Stimulated activated CD8-positive, alpha-beta memory T cell treated with anti-CD3 and anti-CD28 coated beads, Interleukin-12 subunit alpha, Interleukin-12 subunit beta, amount 100 ng/mL, for 24 hours (primary cell): Measurements from ENCODE around the gene PVALEF.

Experiments used
- DNase-seq: peaks from one replicate; pipeline ENCODE4 v3.0.0-alpha.2; 2020; ENCODE audit errors: extremely low read depth

The PVALEF gene

DNA sequence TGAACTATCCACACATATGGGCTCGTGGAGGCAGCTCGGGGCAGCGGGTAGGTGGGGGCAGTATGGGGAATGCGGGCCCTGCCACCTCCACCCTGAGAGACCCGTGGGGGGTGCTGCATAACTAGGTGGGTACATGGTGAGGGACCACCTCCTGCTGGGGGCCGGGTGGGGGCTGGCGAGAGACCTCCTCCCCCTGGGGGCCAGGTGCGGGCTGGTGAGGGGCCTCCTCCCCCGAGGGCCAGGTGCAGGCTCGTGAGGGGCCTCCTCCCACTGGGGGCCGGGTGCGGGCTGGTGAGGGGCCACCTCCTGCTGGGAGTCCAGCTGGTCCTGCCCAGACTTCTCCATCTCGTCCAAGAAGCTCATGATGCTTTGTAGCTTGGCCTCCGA, 32.1 kb downstream of the PVALEF start:
- DNase-seq = no peak

DNA sequence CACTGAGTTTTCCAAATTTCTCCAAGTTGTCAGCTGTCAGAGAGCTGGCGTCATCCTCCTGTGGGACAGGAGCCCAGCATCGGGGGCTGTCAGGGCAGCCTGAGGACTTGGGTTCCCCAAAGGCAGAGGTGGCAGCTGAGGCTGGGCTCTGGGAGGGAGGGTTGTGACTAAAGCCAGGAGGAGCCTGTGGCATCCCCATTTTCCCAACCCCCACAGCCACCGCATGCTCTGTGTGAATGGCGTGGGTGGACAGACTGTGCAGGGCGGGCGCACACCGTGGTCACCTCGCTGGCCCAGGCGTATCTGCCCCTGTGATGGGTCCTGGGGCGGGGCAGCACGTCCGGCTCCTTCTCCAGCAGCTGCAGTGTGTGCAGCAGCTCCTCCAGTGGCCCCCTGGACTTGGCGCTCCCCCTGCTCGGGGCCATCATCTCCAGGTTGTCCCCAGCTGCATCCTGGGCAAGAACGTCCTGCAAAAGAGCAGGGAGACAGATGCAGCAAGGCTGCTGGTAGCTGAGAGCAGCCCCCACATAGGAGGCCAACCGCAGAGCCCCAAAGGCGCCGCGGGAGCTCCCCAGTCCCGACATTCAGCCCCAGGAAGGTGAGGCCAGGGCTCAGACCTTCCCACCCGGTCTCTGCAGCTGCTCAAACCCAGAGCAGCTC, 32.7 kb downstream of the PVALEF start:
- no peak for DNase-seq

DNA sequence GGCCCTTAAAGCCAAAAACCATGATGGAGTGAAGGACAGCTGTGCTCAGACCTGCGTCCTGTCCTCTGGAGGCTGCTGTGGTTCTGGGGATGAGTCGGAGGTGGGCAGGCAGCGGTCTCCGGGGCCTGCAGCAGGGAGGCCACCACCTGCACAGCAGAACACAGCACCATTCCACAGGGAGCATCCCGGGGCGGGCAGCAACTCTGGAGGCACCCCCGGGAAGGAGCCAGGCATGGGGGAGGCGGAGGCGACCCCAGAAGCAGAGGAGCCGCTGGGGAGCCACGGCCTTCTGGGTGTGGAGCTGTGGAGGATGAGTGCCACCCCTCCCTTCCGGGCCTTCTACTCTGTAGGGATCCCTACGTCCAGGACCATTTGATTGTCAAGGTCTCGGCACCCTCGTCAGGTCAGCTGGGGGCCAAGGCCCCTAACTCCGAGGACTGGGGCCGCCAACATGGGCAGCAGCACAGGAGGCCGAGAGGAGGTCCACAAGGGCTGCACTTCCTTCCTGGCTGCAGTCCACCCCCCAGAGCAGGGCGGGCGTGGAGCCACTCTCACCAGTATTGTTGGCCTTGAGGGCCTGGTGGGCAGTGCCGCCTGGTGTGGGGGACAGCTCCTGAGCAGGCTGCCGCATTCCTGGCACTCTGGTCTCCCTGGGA, 33.6 kb downstream of the PVALEF start:
- no peak for DNase-seq

DNA sequence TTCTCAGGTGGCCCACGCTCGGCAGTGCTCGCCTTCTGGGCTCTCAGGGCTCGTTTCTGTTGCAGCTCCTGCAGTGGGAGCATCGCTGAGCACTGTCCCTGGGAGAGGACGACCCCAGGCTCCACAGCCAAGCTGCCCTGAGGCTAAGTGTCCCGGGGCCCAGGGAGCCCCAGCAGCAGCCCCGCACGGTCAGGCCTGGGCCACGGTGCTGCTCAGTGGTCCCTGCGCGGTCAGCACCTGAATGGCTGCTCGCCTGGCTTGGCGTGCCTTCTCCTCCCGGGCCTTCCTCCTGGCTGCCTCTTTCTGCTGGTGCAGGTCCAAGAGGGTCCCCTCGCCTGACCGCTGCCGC, 34.1 kb downstream of the PVALEF start:
- no peak for DNase-seq

DNA sequence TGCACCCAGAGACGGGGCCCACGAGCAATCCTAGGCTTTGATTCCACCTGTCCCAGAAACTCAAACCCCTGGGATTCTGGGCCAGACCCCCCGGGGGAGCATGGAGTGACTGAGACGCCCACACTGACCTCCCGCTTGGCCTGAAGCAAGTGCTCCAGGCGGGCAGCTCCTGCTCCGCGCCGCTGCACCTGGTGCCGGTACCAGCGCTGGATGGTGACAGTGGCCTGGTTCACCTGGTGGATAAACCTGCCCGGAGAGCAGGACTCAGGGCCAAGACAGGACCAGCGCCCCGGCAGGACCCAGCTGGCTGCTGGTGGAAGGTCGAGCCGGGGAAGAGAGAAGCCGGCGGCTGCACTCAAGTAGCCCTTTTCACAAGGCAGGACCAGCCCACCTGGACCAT, 34.9 kb downstream of the PVALEF start:
- no peak for DNase-seq

DNA sequence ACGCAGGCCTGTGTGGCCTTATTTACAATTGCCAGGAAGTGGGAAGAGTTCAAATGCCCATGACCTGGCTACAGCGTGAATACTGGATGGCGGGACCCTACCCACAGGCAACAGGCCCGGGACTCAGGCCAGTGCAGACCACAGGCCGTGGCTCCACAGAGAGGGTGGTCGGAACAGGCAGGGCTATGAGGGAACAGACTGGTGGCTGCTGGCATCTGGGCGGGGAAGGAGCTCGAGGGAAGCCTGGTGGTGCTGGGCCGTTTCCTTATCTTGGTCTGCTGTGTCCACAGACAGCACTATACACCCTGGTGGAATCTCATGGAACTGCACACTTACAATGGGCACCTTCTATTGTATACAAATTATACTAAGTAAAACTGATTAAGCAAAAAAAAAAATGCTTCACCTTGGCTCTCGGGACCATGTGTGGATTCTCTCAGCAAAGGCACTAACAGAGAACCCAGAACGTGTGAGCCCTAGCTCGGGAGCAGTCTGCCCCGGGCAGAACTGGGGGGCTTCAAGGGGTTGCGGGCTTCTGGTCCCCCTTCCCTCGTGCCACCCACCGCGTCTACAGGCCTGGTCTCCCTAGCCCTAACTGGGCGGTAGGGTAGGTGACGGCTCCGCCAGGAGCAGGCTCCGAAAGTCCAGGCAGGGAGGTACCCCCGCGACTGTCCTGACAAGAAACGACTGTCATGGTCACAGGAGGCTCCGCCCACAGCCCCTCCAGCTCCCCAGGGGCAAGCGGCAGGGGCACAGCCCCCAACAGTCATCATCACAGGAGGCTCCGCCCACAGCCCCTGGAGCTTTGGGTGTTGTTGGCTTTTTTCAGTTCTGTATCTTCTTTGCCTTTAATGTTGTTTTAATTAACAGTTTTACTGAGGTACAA, 35.6 kb downstream of the PVALEF start:
- DNase-seq = no peak

DNA sequence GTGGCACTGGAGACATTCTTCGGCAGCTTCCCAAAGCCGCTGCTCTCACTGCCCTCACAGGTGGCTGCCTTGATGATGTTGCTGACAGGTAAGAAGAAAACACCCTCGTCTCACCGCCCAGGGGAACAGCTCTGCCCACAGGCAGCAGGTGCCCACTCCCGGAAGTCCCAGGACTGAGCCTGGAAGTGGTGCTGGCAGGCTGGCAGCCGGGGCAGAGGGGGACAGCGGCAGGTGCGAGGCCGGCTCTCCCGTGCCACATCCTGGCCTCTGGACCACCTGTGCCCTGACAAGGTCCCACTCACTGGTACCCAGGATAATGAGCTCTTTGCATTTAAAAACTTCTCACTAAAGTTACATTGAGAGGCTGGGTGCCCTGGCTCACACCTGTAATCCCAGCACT, 37.0 kb downstream of the PVALEF start:
- no peak for DNase-seq

DNA sequence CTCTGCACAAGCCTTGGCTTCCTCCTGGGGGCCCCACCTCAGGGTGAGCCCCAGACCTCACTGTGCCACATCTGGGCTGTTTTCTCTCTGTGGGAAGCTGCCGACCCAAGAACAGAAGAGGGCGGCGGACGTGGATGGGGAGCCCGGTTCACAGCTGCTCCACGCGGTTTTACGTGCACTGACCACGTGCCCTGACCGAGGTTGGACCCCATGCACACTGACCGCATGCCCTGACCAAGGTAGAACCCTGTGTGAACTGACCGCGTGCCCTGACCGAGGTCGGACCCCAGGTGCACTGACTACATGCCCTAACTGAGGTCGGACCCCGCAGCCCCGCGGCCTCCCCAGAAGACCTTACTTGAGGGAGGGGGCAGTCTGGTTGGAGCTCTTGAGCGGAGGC, 37.8 kb downstream of the PVALEF start:
- no peak for DNase-seq

DNA sequence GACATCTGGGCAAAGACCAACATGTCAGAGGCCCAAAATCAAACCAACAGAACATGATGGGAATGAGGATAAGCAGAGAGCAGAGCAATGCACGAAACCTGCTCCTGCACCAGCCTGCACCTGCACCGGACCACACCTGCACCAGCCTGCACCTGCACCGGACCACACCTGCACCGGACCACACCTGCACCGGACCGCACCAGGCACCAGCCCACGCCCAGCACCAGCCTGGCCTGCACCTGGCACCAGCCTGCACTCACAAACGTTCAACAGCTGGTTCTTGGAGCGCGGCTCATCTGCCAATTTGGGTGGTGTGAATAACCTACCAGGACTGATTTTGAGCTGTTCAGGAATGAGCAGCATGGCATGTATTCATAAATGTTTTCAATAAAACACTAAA, 39.3 kb downstream of the PVALEF start:
- DNase-seq = no peak

DNA sequence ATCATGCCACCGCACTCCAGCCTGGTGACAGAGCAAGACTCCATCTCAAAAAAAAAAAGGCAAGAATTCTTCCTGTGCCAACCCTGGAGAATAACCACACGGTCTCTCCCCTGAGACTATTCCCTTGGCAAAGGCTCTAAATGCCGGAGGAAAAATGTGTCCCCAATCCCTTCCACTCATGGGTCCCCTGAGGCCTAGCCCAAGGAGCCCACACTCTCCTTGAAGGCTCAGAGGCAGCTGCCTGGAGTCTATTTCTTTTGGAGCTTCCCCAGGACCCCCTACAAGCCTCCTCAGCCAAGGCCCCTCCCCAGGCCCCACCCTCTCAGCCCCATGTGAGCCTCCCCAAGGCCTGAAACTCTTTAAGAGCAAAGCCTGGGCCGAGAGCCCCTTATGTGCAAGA, 40.9 kb downstream of the PVALEF start:
- no peak for DNase-seq

DNA sequence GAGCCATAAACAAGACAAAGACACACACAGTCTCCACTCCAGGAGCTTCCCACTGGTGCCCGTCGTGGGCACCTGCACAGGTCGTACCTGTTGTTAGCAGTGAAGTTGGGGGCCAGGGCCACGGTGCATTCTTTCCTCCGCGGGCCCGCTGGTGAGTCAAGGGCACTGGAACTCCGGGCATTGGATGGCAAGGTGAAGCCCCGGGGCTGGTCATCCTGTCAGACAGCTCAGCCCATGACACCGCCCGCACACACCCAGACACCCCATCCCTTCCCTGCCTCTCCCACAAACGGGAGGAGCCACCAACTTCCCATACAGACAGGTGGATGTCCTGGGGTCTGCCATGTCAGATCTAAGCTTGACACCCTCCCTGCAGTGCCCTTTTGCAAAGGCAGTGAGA, 41.4 kb downstream of the PVALEF start:
- no peak for DNase-seq

DNA sequence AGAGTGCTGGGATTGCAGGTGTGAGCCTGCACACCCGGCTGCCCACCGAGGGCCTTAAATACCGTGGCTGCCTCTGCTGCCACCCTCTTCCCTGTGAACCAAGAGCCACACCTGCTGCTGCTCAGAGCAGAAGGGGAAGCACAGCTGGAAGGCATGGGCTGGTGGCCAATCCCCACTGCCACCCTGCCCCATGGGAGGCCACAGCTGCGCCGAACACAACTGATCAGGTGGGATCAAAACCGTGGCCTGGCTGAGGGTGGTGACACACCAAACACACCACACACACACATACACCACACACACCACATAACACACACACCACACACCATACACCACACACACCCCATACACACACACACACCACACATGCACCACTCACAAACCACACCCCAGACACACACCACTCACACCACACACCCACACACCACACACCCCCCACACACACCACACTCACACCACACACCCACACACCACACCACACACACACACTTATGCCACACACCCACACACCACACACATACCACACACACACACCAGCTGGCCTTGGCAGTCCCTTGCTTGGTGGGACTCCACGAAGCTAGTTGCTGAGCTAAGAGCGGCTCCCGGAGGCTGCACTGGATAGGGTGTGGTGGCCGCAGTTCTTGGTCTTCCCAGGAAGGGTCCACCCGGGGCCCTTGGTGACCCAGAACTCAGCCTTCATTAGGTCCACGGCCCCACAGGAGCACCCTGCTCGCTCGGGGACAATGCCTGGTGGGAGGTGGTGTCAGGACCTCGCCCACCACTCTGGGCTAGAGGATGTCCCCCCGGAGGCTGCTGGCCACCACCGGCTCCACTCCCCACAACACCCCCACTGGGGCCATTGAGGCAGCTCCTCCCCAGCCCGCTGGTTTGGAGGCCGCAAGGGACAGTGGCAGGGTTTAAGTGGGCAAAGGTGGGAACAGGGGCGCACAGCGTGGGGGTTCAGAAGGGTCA, 42.6 kb downstream of the PVALEF start:
- DNase-seq = no peak

DNA sequence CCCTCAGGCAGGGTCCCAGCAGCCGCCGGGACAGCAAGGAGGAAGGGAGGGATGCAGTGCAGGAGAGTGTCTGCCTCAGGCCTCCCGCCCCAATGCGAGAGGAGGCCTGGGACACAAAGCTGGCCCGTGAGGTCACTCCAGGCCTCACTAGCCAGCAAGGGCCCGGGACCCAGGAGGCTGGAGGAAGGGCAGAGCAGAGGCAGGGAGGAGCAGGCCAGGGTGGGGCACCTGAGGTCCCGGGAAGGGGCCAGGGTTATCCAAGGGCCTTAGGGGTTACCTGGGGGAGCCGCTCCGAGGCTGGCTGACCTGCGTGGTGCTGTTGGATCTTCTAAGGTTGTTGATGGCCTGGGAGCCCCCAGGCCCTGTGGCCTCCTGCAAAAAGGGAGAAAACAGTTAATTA, 43.3 kb downstream of the PVALEF start:
- DNase-seq = no peak

DNA sequence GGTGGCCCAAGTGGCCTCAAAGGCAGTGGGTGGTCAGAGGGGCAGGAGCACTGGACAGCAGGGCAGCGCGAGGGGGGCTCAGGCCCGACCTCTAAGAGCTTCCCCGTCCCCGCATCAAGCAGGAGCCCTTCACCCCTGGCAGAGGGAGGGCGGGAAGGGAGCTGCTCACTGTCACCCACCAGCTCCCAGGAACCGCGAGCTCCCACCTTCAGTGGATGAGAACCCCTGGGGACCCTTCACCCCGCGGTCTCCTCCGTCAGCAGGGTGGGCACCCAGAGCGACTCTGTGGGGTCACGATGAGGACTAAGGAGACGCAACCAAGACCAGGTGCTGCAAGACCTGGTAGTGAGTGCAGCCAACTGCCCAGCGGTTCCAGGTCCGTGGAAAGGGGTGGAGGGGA, 43.8 kb downstream of the PVALEF start:
- no peak for DNase-seq

DNA sequence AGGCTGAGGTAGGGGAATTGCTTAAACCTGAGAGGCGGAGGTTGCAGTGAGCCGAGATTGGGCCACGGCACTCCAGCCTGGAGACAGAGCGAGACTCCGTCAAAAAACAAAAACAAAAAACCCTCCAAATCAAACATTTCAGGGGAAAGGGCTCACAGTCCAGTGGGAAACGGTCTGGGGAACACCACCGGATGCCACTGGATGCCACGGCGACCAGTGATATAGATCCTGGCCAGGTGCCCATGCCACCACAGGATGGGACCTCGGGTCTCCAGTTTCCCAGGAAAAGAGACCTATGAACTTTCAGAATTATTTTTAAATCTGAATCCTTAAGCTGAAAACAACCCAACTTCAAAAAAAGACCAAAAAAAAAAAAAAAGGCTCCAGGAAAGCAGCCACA, 45.2 kb downstream of the PVALEF start:
- no peak for DNase-seq

DNA sequence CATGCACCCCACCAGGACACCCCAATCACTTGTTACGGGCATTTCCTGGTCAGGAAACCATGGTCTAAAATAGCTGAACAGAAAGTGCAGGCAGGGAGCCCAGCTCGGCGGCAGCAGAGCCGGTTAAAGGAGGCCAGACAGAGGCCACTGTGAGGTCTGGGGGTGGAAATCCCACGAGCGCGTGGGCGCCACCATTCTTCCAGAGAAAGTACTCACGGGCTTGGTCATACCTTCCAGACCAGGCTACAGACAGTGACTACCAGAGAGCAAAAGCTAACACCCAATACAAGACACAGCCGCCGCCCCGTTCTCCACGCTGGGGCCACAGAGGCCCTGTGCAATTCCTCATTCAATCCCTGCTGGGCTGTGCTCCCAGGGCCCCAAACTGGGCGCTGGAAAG, 45.6 kb downstream of the PVALEF start:
- no peak for DNase-seq

DNA sequence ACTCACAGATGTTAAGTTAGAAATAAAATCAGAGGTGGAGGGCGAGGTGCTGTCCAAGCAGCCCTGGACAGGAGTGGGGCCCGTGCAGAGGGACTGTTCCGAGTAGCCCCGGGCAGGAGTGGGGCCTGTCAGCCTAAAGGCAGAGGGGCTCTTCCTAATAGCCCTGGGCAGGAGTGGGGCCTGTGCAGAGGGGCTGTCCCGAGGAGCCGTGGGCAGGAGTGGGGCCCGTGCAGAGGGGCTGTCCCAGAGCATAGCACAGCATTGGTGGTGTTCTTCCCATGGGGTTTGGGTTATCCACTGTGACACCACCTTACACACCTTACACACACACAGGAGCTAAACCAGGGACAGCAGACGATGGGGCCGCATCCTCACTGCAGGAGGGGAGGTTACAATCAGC, 47.1 kb downstream of the PVALEF start:
- no peak for DNase-seq

DNA sequence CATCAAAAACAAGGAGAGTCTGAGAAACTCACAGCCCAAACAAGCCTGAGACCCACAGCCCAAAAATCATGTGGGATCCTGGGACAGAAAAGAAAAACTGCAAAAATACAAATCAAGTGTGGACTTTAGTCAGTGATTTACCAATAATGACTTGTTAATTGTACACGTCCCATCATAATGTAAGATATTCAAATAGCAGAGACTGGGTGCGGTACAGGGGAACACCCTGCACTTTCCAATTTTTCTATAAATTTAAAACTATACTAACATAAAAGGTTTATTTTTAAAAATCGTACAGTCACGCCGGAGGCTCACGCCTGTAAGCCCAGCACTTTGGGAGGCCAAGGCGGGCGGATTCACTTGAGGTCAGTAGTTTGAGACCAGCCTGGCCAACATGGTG, 48.7 kb downstream of the PVALEF start:
- DNase-seq = no peak

DNA sequence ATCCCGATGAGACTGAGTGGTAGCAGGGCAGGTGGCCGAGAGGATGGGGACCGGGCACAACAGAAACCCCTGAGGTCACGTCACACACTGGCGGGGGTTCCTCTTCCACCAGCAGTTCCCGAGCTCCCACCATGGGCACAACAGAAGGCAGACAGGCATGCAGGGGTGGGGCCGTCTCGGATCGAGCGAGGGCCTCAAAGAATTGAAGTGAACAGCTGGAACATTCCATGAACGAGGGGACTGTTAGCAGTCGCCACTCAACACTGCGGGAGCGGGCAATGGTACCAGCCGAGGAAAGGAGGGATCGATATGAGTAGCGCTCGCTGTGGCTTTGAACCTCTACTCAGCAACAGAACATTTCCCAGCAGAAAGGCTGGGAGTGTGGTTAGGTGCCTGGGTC, 52.2 kb downstream of the PVALEF start:
- no peak for DNase-seq

DNA sequence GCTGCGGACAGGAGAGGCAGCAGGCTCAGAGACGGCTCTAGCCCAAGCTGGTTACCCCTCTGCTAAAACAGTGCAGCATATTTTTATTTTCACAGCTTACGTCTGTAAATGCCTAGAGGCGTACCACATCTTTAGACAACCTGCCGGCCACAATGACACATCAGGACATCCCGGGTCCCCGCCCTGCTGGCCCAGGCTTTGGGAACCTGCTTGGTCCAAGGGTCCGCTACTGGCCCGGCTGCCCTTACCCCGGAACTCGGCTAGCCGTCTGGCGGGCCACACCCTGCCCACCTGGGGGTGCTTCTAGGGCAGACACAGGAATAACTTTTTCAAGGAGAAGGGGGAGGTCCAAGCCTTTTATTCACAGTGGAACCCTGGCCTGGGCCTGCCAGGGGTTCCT, 53.2 kb downstream of the PVALEF start:
- no peak for DNase-seq

DNA sequence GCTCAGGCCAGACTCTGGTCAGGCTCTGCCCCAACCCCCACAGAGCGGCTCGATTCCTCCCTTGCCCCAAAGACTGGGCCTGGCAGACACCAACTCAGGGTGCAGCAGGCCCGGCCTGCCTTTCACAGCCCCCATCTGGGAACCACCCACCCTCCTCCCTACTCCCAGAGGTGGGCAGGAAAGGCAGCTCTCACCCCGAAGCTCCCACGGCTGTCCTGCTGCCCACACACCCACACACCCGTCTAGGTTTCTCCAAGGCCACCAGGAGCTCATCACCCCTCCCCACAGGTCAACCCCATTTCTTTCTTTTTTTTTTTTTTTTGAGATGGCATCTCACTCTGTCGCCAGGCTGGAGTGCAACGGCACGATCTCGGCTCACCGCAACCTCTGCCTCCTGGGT, 53.7 kb downstream of the PVALEF start:
- no peak for DNase-seq
